ENCODE measurements around the gene ID3.
A peak's percentile ranks its signal among the peaks of the same experiment; 100 is the strongest.

The ID3 gene

DNA sequence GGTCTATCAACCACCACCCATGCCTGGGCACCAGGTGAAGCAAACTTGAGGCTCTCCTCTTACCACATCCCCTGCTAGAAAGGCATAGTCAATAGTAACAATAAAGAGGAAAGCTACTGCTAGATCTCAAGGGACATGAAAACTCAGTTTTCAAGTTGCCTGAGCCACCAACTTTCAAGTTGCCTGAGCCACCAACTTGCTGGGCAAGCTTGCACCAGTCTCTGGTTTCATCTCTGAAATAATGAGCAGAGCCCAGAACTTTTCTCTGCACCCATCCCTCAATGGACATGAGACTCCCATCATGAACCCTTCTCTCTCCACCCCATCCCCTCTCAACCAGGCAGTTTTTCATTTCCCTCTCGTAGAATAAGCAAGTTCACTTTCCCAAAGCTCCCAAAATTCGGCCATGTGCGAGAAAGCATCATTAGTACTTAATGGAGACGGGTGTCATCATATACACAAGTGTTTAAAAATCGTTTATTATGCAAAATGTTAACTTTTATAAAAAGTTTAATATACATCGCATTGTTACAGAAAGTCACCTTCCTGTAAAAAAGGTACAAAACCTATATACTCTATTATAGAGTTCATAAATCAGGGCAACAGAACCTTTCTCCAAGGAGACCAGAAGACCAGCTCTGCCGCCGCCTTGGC is 1.7 kb downstream of the ID3 start:
- Histone ChIP-seq H4K5ac (ENCODE audit: low read length) (no peak overlapping the region), H3K9ac (ENCODE audit: low read length) (peak overlapping the region; percentile 99), H2AK5ac (ENCODE audit: low read length) (no peak overlapping the region), H3K36me3 (ENCODE audit: control insufficient read depth, insufficient read depth, low read length) (peaks cover 3% of the 10 kb centered on the region), H3K79me1 (ENCODE audit: low read length) (no peaks in the 10 kb centered on the region), H3K4me2 (ENCODE audit: low read length) (peak overlapping the region; percentile 85), H4K8ac (ENCODE audit: low read depth, low read length) (no peak overlapping the region), H3K27me3 (ENCODE audit: insufficient read depth, low read length, poor library complexity) (no peaks in the 10 kb centered on the region), H2BK15ac (replicated peaks; ENCODE audit: low read depth) (no peak overlapping the region), H2BK5ac (ENCODE audit: low read length) (peak overlapping the region; percentile 45), H3K56ac (ENCODE audit: low read length) (peak overlapping the region; percentile 97), H3K4me3 (ENCODE audit: low read length) (peak overlapping the region; percentile 98), H2BK120ac (ENCODE audit: low read depth, low read length) (no peak overlapping the region), H3K4me1 (ENCODE audit: control insufficient read depth, low read depth, low read length) (peaks cover 15% of the 10 kb centered on the region), H3K79me2 (ENCODE audit: control insufficient read depth, insufficient read depth, low read length) (peaks cover 20% of the 10 kb centered on the region), H3K23ac (ENCODE audit: low read length) (peak overlapping the region; percentile 71), H3K27ac (ENCODE audit: low read depth, low read length) (peak overlapping the region; percentile 89), H3K4ac (ENCODE audit: low read depth, low read length) (peak overlapping the region; percentile 41), H3K18ac (ENCODE audit: low read length) (peak overlapping the region; percentile 44)
- DNase-seq = no peak
- no CpG with 5 or more reads among the region's 8 CpGs for WGBS (ENCODE audit: extremely low coverage, insufficient coverage, low lambda C conversion rate)

DNA sequence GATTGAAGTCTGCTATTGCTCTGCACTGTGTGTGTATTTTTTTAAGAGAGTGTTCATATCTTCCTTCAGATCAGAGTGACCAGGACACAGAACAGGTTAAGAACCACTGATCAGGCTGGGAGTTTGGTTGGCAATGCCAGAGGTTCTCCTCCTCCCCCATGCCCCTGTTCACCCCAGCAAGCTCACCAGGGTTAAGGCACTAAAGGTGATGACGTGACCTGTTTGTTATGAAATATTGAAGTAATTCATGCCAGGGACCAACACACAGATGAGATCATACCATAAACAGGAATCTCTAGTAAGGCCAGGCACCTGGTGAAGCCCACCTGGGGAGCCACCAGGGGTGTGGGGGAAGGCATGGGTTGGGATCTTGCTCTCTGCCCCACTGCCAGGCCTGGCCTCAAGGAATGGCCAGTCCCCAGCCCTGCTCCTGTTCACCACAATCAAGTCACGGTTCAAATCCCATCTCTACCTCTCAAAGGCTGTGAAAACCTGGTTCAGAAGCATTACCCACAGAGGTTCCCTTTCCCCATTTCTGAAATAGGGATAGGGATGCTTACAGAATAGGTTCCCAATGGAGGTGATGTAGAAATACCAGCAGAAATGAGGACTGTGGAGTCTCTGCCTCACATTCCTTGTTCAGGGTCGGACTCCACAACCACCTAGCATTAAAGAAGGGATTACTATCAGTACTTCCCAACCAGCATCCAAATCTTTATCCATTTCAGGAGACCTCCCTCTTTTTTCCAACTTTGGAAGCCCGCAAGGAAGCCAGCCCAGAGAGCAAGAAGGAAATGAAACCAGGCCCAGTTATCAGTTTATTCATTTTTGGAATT is 2.4 kb downstream of the ID3 start:
- Histone ChIP-seq H3K79me1 (ENCODE audit: low read length) (no peaks in the 10 kb centered on the region), H3K4me3 (ENCODE audit: low read length) (peak overlapping the region; percentile 98), H3K36me3 (ENCODE audit: control insufficient read depth, insufficient read depth, low read length) (peaks cover 3% of the 10 kb centered on the region), H3K23ac (ENCODE audit: low read length) (no peak overlapping the region), H3K27me3 (ENCODE audit: insufficient read depth, low read length, poor library complexity) (no peaks in the 10 kb centered on the region), H3K18ac (ENCODE audit: low read length) (peak overlapping the region; percentile 41), H3K27ac (ENCODE audit: low read depth, low read length) (peak overlapping the region; percentile 88), H3K4ac (ENCODE audit: low read depth, low read length) (no peak overlapping the region), H2BK5ac (ENCODE audit: low read length) (peak overlapping the region; percentile 12), H4K5ac (ENCODE audit: low read length) (no peak overlapping the region), H3K9ac (ENCODE audit: low read length) (peak overlapping the region; percentile 99), H3K4me2 (ENCODE audit: low read length) (peak overlapping the region; percentile 85), H2BK120ac (ENCODE audit: low read depth, low read length) (no peak overlapping the region), H3K4me1 (ENCODE audit: control insufficient read depth, low read depth, low read length) (peaks cover 13% of the 10 kb centered on the region), H2AK5ac (ENCODE audit: low read length) (no peak overlapping the region), H3K79me2 (ENCODE audit: control insufficient read depth, insufficient read depth, low read length) (peaks cover 20% of the 10 kb centered on the region), H3K56ac (ENCODE audit: low read length) (peak overlapping the region; percentile 84), H4K8ac (ENCODE audit: low read depth, low read length) (no peak overlapping the region), H2BK15ac (replicated peaks; ENCODE audit: low read depth) (no peak overlapping the region)
- no CpG with 5 or more reads among the region's 4 CpGs for WGBS (ENCODE audit: extremely low coverage, insufficient coverage, low lambda C conversion rate)
- DNase-seq = peak; percentile 83

DNA sequence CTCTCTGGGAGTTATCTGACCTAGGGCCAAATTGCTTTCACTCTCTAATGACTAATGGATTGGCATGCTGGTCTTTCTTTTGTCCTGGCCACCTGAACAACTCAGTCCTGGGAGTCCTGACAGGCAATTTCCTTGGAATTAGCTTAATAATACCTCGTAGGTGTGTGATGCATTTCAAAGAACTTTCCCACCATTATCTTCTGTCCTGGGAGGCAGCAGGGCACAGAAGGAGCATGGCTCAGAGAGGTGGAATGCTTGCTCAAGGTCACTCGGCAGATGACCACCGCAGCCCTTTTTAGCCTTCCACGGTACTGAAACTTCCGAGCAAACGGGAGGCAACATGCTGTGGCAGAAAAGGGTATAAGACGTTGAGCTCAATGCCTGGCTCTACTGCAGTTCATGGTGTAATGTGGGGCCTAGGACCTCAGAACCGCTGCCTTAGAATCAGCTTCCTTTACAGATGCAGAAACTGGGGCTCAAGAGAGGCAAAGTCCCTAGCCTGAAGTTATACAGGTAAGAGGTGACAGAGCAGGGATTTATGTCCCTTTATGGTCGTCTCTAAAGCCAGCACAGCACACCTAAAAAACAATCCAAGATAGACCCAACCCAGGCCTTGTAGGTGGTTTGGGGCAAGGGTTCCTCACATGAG is 3.2 kb downstream of the ID3 start:
- Histone ChIP-seq H2BK120ac (ENCODE audit: low read depth, low read length) (no peak overlapping the region), H4K8ac (ENCODE audit: low read depth, low read length) (no peak overlapping the region), H3K79me1 (ENCODE audit: low read length) (no peaks in the 10 kb centered on the region), H3K56ac (ENCODE audit: low read length) (peak overlapping the region; percentile 84), H3K36me3 (ENCODE audit: control insufficient read depth, insufficient read depth, low read length) (peaks cover 3% of the 10 kb centered on the region), H3K27me3 (ENCODE audit: insufficient read depth, low read length, poor library complexity) (no peaks in the 10 kb centered on the region), H3K18ac (ENCODE audit: low read length) (peak overlapping the region; percentile 12), H3K4me3 (ENCODE audit: low read length) (no peak overlapping the region), H2BK15ac (replicated peaks; ENCODE audit: low read depth) (no peak overlapping the region), H3K79me2 (ENCODE audit: control insufficient read depth, insufficient read depth, low read length) (peaks cover 20% of the 10 kb centered on the region), H2AK5ac (ENCODE audit: low read length) (no peak overlapping the region), H2BK5ac (ENCODE audit: low read length) (peak overlapping the region; percentile 33), H3K27ac (ENCODE audit: low read depth, low read length) (peak overlapping the region; percentile 88), H3K4me1 (ENCODE audit: control insufficient read depth, low read depth, low read length) (peaks cover 10% of the 10 kb centered on the region), H3K9ac (ENCODE audit: low read length) (peak overlapping the region; percentile 99), H3K4ac (ENCODE audit: low read depth, low read length) (peak overlapping the region; percentile 66), H4K5ac (ENCODE audit: low read length) (no peak overlapping the region), H3K4me2 (ENCODE audit: low read length) (peak overlapping the region; percentile 47), H3K23ac (ENCODE audit: low read length) (no peak overlapping the region)
- WGBS (ENCODE audit: extremely low coverage, insufficient coverage, low lambda C conversion rate) = no CpG with 5 or more reads among the region's 9 CpGs
- peak; percentile 96 for DNase-seq

DNA sequence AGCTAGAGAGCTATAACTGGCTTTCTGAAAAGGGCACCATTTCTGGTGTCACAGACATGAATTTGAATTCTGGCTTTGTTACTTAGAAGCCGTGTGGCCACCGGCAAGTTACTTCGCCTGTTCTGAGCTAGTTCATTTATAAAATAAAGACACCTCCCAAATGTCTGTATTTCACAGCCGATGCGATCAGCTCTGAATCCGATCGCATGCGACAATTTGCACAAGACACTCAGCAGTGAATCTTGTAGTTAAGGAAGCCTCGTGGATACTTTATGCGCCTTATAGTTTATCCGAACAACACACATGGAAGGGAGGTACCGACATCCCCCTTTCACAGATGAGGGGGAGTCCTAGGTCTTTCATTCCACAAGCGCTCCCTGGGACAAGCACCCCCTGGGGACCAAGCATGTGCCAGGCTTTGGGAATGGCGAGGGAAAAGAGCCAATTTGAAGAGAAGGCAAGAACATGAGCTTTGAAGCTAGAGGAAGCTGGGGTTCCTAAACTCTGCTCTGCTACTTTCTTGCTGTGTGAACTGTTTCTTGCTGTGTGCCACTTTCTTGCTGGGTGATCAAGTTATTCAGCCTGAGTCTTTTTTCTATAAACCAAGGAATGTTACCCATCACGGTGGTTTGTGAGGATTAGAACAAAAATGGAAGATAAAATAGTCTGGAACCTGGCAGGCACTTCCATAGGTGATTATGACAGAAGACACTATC is 3.9 kb downstream of the ID3 start:
- H3K27ac ChIP-seq (ENCODE audit: low read depth, low read length) = peak overlapping the region; percentile 88

DNA sequence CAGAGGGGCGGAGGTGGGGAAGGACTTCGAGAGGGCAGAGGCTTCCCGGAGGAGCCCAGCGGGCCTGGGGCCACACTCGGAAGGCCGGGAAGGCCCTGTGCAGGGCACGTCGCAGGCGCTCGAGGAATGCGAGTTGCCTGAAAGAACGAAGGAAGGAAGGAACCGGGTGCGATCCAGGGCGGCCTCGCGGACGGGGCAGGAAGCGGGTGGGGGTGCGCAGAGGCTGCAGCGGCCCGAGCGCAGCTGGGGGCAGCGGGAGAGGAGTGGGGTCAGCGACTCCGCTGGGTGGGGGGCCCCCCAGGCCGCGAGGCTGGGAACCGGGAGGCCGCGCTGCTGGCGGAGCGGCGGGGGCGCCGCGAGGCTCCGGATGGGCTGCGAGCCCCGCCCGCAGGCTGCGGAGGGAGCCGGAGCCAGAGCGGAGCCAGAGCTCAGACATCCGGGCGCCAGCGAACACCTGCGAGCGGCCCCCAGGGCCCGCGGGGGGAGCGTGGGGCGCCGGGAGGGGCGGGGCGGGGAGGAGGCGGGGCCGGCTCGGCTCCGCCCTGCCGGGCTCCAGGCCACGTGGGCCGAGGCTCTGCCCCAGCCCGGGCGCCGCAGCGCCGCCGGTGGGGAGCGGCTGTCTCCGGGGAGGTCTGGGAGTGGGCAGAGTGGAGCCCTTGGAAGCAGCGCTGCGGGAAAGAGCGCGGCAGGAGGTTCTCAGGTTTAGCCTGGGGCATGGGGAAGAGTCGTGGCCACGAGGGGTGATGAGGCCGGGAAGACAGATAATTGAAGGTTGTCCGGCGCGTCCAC is 4.6 kb downstream of the ID3 start:
- Histone ChIP-seq H3K4ac (ENCODE audit: low read depth, low read length) (peak overlapping the region; percentile 99), H3K4me1 (ENCODE audit: control insufficient read depth, low read depth, low read length) (peaks cover 10% of the 10 kb centered on the region), H3K4me3 (ENCODE audit: low read length) (no peak overlapping the region), H2BK5ac (ENCODE audit: low read length) (peak overlapping the region; percentile 92), H2BK15ac (replicated peaks; ENCODE audit: low read depth) (no peak overlapping the region), H3K56ac (ENCODE audit: low read length) (peak overlapping the region; percentile 84), H3K27ac (ENCODE audit: low read depth, low read length) (peak overlapping the region; percentile 93), H4K5ac (ENCODE audit: low read length) (no peak overlapping the region), H3K27me3 (ENCODE audit: insufficient read depth, low read length, poor library complexity) (no peaks in the 10 kb centered on the region), H3K79me1 (ENCODE audit: low read length) (no peaks in the 10 kb centered on the region), H4K8ac (ENCODE audit: low read depth, low read length) (no peak overlapping the region), H2BK120ac (ENCODE audit: low read depth, low read length) (peak overlapping the region; percentile 97), H3K4me2 (ENCODE audit: low read length) (peak overlapping the region; percentile 43), H3K36me3 (ENCODE audit: control insufficient read depth, insufficient read depth, low read length) (peaks cover 3% of the 10 kb centered on the region), H3K9ac (ENCODE audit: low read length) (peak overlapping the region; percentile 99), H3K79me2 (ENCODE audit: control insufficient read depth, insufficient read depth, low read length) (peaks cover 20% of the 10 kb centered on the region), H3K23ac (ENCODE audit: low read length) (peak overlapping the region; percentile 48), H2AK5ac (ENCODE audit: low read length) (no peak overlapping the region), H3K18ac (ENCODE audit: low read length) (peak overlapping the region; percentile 93)
- no CpG with 5 or more reads among the region's 81 CpGs for WGBS (ENCODE audit: extremely low coverage, insufficient coverage, low lambda C conversion rate)
- DNase-seq = peak; percentile 96

More for the DNA sequence above, 3.9 kb downstream of the ID3 start:
- no peak overlapping the region for H4K5ac ChIP-seq (ENCODE audit: low read length)
- H3K18ac ChIP-seq (ENCODE audit: low read length) = peak overlapping the region; percentile 93
- H3K56ac ChIP-seq (ENCODE audit: low read length) = peak overlapping the region; percentile 84
- peaks cover 10% of the 10 kb centered on the region for H3K4me1 ChIP-seq (ENCODE audit: control insufficient read depth, low read depth, low read length)
- peak overlapping the region; percentile 90 for H3K4ac ChIP-seq (ENCODE audit: low read depth, low read length)
- H2BK120ac ChIP-seq (ENCODE audit: low read depth, low read length) = peak overlapping the region; percentile 82
- peak overlapping the region; percentile 43 for H3K4me2 ChIP-seq (ENCODE audit: low read length)
- peak; percentile 88 for DNase-seq
- H3K23ac ChIP-seq (ENCODE audit: low read length) = no peak overlapping the region
- peak overlapping the region; percentile 76 for H2BK5ac ChIP-seq (ENCODE audit: low read length)
- no CpG with 5 or more reads among the region's 15 CpGs for WGBS (ENCODE audit: extremely low coverage, insufficient coverage, low lambda C conversion rate)
- H3K79me1 ChIP-seq (ENCODE audit: low read length) = no peaks in the 10 kb centered on the region
- H3K4me3 ChIP-seq (ENCODE audit: low read length) = no peak overlapping the region
- no peaks in the 10 kb centered on the region for H3K27me3 ChIP-seq (ENCODE audit: insufficient read depth, low read length, poor library complexity)
- peak overlapping the region; percentile 99 for H3K9ac ChIP-seq (ENCODE audit: low read length)
- H2BK15ac ChIP-seq (replicated peaks; ENCODE audit: low read depth) = no peak overlapping the region
- no peak overlapping the region for H4K8ac ChIP-seq (ENCODE audit: low read depth, low read length)
- peaks cover 3% of the 10 kb centered on the region for H3K36me3 ChIP-seq (ENCODE audit: control insufficient read depth, insufficient read depth, low read length)
- H2AK5ac ChIP-seq (ENCODE audit: low read length) = peak overlapping the region; percentile 0
- H3K79me2 ChIP-seq (ENCODE audit: control insufficient read depth, insufficient read depth, low read length) = peaks cover 20% of the 10 kb centered on the region
